HepG2 (cell line): ENCODE data around the gene SMIM20. TPM values are rescaled to one million over a fixed set of nuclear protein-coding genes. Genes with fewer than 3 reads are reported as not detected.

Experiments
- ETV6 ChIP-seq: sonication (generic); formaldehyde crosslinking; conservative IDR thresholded peaks from 2 replicates; pipeline ENCODE4 v1.4.0; 2020; ENCODE audit warnings: missing genetic modification reagents
- EZH2 ChIP-seq: conservative IDR thresholded peaks from 2 replicates; pipeline ENCODE4 v1.6.1; 2012; ENCODE audit warnings: mild to moderate bottlenecking, low read depth, low read length, moderate library complexity
- GABPB1 ChIP-seq: IDR thresholded peaks from 2 replicates; pipeline ENCODE4 v1.6.1; 2016; ENCODE audit warnings: mild to moderate bottlenecking, missing genetic modification reagents, moderate library complexity, missing compliant biosample characterization
- JUND ChIP-seq: sonication (generic); formaldehyde crosslinking; IDR thresholded peaks from 2 replicates; pipeline ENCODE4 v1.8.0; 2022; ENCODE audit warnings: mild to moderate bottlenecking, missing genetic modification reagents
- KLF9 ChIP-seq: IDR thresholded peaks from 2 replicates; pipeline ENCODE4 v1.6.1; 2016; ENCODE audit warnings: low read depth
- POLR2AphosphoS2 ChIP-seq: IDR thresholded peaks from 2 replicates; pipeline ENCODE4 v1.6.1; 2011; ENCODE audit warnings: low read depth, low read length, improper control_type of control experiment
- SYNCRIP ChIP-seq: fragments of 200-400 bp; formaldehyde crosslinking; IDR thresholded peaks from 2 replicates; pipeline ENCODE4 v1.6.1; 2018; ENCODE audit warnings: mild to moderate bottlenecking, low read depth, low read length; ENCODE audit not compliant: insufficient read depth
- ZNF501 ChIP-seq: sonication (generic); formaldehyde crosslinking; IDR thresholded peaks from 2 replicates; pipeline ENCODE4 v1.5.1; 2020; ENCODE audit warnings: mild to moderate bottlenecking, moderate library complexity, missing genetic modification reagents
- ZNF674 ChIP-seq: sonication (generic); formaldehyde crosslinking; IDR thresholded peaks from 2 replicates; pipeline ENCODE4 v1.5.0; 2020; ENCODE audit warnings: low read depth, mild to moderate bottlenecking, missing genetic modification reagents
- ZSCAN30 ChIP-seq: sonication (generic); formaldehyde crosslinking; IDR thresholded peaks from 2 replicates; pipeline ENCODE4 v1.5.0; 2020; ENCODE audit warnings: mild to moderate bottlenecking, missing genetic modification reagents
- polyA plus RNA-seq, 8 experiments: library from polyadenylated mRNA; depleted of rRNA in 3 of 8; stranded (reverse) in 7 of 8; unstranded in 1 of 8; fragments of >200 nt; fragmentation: Illumina TruSeq in 4 of 8; extraction: Trizol in 4 of 8; gene quantifications; 2 replicates each; pipeline versions ENCODE4 v1.2.1 to v1.2.3, GENCODE V29; 2011 to 2016; ENCODE audit warnings: low read depth in 4 of 8, missing spikeins in 1 of 8, mixed read lengths in 1 of 8; ENCODE audit not compliant: insufficient read depth in 1 of 8
- total RNA-seq, 5 experiments: library from RNA; depleted of rRNA; stranded (reverse); fragments of >200 nt; fragmentation: Illumina TruSeq; extraction: Trizol; gene quantifications; 2 replicates each; pipeline ENCODE4 v1.2.3, GENCODE V29; 2016; ENCODE audit warnings: low read depth in 1 of 5
- TF ChIP-seq, protein P1 (sequence below): sonication (generic); formaldehyde crosslinking; IDR thresholded peaks from 2 replicates; pipeline ENCODE4 v1.4.0; 2020; ENCODE audit warnings: missing genetic modification reagents
- TF ChIP-seq, protein P2 (sequence below): sonication (generic); formaldehyde crosslinking; IDR thresholded peaks from 2 replicates; pipeline ENCODE4 v1.5.0; 2020; ENCODE audit warnings: mild to moderate bottlenecking, missing genetic modification reagents
- TF ChIP-seq, protein P3 (sequence below): fragments of 450-650 bp; IDR thresholded peaks from 2 replicates; pipeline ENCODE4 v1.6.1; 2016
- TF ChIP-seq, protein P4 (sequence below): sonication (generic); formaldehyde crosslinking; IDR thresholded peaks from 2 replicates; pipeline ENCODE4 v1.5.0; 2020; ENCODE audit warnings: mild to moderate bottlenecking, missing genetic modification reagents
- TF ChIP-seq, protein P5 (sequence below): sonication (generic); formaldehyde crosslinking; IDR thresholded peaks from 2 replicates; pipeline ENCODE4 v1.4.0; 2020; ENCODE audit warnings: missing genetic modification reagents, borderline replicate concordance

Gene SMIM20
- total and polyA plus RNA-seq, 2 of the 13 experiments (the other 11 are each of a cell fraction or from before 2014, with no cell fraction given), result 26.3 to 30.2 TPM

DNA sequence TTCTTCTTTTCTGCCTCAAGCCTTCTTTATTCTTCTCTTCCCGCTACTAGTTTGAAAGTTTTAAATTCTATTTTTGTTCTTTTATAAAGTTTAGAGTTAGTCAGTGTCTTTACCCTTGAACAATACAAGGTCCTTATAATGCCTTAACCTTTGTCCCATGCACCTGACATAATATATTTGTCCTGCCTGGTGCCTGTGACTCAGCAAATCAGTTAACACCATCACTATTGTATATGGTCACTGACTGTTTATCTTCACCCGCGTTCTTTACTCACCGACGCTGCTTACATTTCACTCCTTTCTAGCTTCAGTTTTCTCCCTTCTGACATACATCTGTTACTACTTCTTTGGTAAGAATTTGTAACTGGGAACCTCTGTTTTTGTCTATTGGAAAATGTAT lies 5.7 kb downstream of the SMIM20 start (continued):
- no peak for TF ChIP-seq SYNCRIP
- no peak for TF ChIP-seq ETV6 (CRISPR knock-in tag)
- TF ChIP-seq GABPB1 (CRISPR knock-in tag), result no peak
- TF ChIP-seq, protein P1, sequence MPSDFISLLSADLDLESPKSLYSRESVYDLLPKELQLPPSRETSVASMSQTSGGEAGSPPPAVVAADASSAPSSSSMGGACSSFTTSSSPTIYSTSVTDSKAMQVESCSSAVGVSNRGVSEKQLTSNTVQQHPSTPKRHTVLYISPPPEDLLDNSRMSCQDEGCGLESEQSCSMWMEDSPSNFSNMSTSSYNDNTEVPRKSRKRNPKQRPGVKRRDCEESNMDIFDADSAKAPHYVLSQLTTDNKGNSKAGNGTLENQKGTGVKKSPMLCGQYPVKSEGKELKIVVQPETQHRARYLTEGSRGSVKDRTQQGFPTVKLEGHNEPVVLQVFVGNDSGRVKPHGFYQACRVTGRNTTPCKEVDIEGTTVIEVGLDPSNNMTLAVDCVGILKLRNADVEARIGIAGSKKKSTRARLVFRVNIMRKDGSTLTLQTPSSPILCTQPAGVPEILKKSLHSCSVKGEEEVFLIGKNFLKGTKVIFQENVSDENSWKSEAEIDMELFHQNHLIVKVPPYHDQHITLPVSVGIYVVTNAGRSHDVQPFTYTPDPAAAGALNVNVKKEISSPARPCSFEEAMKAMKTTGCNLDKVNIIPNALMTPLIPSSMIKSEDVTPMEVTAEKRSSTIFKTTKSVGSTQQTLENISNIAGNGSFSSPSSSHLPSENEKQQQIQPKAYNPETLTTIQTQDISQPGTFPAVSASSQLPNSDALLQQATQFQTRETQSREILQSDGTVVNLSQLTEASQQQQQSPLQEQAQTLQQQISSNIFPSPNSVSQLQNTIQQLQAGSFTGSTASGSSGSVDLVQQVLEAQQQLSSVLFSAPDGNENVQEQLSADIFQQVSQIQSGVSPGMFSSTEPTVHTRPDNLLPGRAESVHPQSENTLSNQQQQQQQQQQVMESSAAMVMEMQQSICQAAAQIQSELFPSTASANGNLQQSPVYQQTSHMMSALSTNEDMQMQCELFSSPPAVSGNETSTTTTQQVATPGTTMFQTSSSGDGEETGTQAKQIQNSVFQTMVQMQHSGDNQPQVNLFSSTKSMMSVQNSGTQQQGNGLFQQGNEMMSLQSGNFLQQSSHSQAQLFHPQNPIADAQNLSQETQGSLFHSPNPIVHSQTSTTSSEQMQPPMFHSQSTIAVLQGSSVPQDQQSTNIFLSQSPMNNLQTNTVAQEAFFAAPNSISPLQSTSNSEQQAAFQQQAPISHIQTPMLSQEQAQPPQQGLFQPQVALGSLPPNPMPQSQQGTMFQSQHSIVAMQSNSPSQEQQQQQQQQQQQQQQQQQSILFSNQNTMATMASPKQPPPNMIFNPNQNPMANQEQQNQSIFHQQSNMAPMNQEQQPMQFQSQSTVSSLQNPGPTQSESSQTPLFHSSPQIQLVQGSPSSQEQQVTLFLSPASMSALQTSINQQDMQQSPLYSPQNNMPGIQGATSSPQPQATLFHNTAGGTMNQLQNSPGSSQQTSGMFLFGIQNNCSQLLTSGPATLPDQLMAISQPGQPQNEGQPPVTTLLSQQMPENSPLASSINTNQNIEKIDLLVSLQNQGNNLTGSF (CRISPR knock-in tag), result no peak
- TF ChIP-seq, protein P2, sequence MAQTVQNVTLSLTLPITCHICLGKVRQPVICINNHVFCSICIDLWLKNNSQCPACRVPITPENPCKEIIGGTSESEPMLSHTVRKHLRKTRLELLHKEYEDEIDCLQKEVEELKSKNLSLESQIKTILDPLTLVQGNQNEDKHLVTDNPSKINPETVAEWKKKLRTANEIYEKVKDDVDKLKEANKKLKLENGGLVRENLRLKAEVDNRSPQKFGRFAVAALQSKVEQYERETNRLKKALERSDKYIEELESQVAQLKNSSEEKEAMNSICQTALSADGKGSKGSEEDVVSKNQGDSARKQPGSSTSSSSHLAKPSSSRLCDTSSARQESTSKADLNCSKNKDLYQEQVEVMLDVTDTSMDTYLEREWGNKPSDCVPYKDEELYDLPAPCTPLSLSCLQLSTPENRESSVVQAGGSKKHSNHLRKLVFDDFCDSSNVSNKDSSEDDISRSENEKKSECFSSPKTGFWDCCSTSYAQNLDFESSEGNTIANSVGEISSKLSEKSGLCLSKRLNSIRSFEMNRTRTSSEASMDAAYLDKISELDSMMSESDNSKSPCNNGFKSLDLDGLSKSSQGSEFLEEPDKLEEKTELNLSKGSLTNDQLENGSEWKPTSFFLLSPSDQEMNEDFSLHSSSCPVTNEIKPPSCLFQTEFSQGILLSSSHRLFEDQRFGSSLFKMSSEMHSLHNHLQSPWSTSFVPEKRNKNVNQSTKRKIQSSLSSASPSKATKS (CRISPR knock-in tag), result no peak
- TF ChIP-seq EZH2, result no peak
- TF ChIP-seq JUND (CRISPR knock-in tag), result no peak
- no peak for TF ChIP-seq ZNF674 (CRISPR knock-in tag)
- no peak for TF ChIP-seq KLF9 (CRISPR knock-in tag)
- TF ChIP-seq, protein P3, sequence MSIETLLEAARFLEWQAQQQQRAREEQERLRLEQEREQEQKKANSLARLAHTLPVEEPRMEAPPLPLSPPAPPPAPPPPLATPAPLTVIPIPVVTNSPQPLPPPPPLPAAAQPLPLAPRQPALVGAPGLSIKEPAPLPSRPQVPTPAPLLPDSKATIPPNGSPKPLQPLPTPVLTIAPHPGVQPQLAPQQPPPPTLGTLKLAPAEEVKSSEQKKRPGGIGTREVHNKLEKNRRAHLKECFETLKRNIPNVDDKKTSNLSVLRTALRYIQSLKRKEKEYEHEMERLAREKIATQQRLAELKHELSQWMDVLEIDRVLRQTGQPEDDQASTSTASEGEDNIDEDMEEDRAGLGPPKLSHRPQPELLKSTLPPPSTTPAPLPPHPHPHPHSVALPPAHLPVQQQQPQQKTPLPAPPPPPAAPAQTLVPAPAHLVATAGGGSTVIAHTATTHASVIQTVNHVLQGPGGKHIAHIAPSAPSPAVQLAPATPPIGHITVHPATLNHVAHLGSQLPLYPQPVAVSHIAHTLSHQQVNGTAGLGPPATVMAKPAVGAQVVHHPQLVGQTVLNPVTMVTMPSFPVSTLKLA, result no peak
- TF ChIP-seq POLR2AphosphoS2, result no peak
- no peak for TF ChIP-seq ZNF501 (CRISPR knock-in tag)
- TF ChIP-seq, protein P4, sequence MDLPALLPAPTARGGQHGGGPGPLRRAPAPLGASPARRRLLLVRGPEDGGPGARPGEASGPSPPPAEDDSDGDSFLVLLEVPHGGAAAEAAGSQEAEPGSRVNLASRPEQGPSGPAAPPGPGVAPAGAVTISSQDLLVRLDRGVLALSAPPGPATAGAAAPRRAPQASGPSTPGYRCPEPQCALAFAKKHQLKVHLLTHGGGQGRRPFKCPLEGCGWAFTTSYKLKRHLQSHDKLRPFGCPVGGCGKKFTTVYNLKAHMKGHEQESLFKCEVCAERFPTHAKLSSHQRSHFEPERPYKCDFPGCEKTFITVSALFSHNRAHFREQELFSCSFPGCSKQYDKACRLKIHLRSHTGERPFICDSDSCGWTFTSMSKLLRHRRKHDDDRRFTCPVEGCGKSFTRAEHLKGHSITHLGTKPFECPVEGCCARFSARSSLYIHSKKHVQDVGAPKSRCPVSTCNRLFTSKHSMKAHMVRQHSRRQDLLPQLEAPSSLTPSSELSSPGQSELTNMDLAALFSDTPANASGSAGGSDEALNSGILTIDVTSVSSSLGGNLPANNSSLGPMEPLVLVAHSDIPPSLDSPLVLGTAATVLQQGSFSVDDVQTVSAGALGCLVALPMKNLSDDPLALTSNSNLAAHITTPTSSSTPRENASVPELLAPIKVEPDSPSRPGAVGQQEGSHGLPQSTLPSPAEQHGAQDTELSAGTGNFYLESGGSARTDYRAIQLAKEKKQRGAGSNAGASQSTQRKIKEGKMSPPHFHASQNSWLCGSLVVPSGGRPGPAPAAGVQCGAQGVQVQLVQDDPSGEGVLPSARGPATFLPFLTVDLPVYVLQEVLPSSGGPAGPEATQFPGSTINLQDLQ (CRISPR knock-in tag), result no peak
- TF ChIP-seq, protein P5, sequence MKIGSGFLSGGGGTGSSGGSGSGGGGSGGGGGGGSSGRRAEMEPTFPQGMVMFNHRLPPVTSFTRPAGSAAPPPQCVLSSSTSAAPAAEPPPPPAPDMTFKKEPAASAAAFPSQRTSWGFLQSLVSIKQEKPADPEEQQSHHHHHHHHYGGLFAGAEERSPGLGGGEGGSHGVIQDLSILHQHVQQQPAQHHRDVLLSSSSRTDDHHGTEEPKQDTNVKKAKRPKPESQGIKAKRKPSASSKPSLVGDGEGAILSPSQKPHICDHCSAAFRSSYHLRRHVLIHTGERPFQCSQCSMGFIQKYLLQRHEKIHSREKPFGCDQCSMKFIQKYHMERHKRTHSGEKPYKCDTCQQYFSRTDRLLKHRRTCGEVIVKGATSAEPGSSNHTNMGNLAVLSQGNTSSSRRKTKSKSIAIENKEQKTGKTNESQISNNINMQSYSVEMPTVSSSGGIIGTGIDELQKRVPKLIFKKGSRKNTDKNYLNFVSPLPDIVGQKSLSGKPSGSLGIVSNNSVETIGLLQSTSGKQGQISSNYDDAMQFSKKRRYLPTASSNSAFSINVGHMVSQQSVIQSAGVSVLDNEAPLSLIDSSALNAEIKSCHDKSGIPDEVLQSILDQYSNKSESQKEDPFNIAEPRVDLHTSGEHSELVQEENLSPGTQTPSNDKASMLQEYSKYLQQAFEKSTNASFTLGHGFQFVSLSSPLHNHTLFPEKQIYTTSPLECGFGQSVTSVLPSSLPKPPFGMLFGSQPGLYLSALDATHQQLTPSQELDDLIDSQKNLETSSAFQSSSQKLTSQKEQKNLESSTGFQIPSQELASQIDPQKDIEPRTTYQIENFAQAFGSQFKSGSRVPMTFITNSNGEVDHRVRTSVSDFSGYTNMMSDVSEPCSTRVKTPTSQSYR (CRISPR knock-in tag), result no peak
- TF ChIP-seq ZSCAN30 (CRISPR knock-in tag), result no peak
